PC-3 (cell line): ENCODE data around the gene GSTA2.
"Not testable (repeated sequence)": the region's sequence is repeated elsewhere in the genome, so short reads cannot be mapped to it uniquely, and the experiment has no call there.

Source experiments
- EZH2 ChIP-seq: fragments of 300-600 bp; sonication (generic); IDR thresholded peaks from one replicate; pipeline ENCODE4 v1.6.1; 2017; ENCODE audit warnings: antibody characterized with exemption, mild to moderate bottlenecking, low read length; ENCODE audit not compliant: unreplicated experiment
- TF ChIP-seq, protein P1 (sequence below): fragments of 300-600 bp; sonication (generic); conservative IDR thresholded peaks from 2 replicates; pipeline ENCODE4 v1.5.1; 2017; ENCODE audit warnings: antibody characterized with exemption, low read depth, mild to moderate bottlenecking, low read length

DNA sequence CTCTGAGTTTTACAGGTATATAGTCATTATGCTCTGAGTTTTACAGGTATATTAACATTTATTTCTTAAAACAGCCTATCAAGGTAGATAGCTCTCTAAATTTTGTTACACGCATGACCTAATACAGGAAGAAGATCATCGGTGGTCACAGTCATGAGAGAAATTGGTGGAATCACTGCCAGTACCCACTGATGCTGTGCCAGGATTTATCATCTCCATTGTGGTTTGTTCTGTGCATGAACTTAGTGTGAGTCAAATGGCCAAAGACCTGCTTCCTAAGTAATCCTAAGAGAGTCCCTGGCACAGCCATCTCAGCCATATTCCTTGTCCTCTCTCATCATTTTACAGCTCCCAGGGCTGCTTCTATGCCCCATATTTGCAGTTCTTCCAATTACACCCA, 10.1 kb downstream of the GSTA2 start:
- TF ChIP-seq EZH2 = not testable (repeated sequence)
- TF ChIP-seq, protein P1, sequence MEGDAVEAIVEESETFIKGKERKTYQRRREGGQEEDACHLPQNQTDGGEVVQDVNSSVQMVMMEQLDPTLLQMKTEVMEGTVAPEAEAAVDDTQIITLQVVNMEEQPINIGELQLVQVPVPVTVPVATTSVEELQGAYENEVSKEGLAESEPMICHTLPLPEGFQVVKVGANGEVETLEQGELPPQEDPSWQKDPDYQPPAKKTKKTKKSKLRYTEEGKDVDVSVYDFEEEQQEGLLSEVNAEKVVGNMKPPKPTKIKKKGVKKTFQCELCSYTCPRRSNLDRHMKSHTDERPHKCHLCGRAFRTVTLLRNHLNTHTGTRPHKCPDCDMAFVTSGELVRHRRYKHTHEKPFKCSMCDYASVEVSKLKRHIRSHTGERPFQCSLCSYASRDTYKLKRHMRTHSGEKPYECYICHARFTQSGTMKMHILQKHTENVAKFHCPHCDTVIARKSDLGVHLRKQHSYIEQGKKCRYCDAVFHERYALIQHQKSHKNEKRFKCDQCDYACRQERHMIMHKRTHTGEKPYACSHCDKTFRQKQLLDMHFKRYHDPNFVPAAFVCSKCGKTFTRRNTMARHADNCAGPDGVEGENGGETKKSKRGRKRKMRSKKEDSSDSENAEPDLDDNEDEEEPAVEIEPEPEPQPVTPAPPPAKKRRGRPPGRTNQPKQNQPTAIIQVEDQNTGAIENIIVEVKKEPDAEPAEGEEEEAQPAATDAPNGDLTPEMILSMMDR = not testable (repeated sequence)
